ENCODE measurements around the gene TCF7L2.

Gene TCF7L2

DNA sequence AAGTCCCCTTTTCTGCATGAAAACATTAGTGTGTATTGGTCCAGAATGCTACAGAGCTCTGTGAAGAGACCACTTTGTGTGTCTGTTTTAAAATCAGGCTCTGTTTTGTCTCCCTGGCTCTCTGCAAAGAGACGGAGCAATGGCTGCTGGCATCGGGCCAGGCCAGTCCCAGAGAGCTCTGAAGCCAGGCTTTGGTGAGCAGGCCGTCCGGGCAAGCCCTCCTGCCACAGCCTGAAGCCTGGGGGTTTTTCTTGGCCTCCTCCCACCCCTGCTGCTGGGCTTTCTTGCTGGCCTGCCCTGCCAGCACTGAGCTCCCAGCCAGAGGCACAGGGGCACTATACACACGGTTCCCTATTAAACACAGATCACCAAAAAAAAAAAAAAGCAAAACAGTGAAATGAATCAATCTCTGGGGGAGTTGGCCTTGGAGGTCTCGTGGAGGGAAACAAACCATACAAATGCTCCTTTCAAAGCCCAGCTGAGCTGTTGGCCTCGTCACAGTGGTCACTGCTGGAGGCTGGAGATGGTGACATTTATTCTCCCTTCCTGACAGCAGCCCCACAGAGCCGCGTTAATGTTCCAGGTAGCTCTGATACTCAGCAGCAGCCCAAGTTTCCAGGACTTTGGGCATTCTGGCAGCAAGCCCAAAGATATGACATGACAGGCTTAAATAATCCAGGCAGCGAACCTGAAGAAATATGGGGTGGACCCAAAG is 237.2 kb downstream of the TCF7L2 start:
- DNase-seq = no peak

GRCh38 chr10:113199459-113199858 is 249.4 kb downstream of the TCF7L2 start:
- DNase-seq = no peak

GRCh38 chr10:113202011-113202410 is 252.0 kb downstream of the TCF7L2 start:
- no peak for DNase-seq

- DNase-seq = no peak
These were observed 257.9 kb downstream of the TCF7L2 start for GRCh38 chr10:113207924-113208323.

DNA sequence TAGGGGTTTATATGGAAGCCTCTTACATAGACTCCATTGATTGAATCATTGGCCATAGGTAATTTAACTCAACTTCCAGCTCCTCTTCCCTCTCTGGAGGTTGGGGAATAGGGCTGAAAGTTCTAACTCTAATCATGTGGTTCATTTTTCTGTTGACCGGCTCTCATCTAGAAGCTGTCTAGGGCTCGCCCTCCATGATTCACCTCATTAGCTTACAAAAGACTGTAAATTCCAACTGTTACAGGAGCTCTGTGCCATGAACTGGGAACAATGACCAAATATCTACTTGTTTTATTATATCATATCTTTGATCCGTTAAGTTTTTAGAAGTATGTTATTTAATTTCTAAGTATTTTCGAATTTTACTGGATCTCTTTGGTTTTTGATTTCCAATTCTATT is 263.0 kb downstream of the TCF7L2 start:
- DNase-seq = no peak

GRCh38 chr10:113214331-113214730 is 264.3 kb downstream of the TCF7L2 start:
- no peak for DNase-seq

DNA sequence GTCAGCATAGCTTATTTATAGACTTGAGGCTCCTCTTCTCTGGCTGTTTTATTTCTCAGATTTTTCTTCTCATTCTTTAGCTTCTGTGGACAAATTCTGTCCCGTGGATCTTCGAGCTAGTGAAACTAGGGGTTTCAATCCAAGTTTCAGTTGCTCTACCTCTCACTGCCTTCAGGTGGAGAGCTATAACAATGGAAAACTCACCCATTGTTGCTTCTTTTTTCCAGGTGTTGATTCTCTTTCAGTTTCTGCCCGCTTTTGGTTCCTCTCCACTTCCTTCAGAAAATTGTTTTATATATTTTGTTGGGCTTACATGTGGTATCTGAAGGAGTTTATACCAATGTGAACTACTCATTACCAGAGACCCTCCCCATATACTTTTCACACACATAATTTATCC is 266.1 kb downstream of the TCF7L2 start:
- no peak for DNase-seq
